Mesenchymal stem cell (in vitro differentiated cells and primary cell): ENCODE data around the gene GPR55.

Experiments
- DNase-seq: peaks from one replicate; pipeline ENCODE4 v3.0.0-alpha.2; 2013
- H2AFZ ChIP-seq: one replicate; pipeline ENCODE4 v1.6.1; 2013; ENCODE audit warnings: low read depth, mild to moderate bottlenecking, control low read depth, inconsistent platforms, low read length, moderate library complexity
- H2AK5ac ChIP-seq: 2 replicates; pipeline ENCODE4 v1.6.1; 2013; ENCODE audit warnings: low read length, moderate library complexity, mild to moderate bottlenecking, inconsistent platforms; ENCODE audit not compliant: severe bottlenecking
- H2BK120ac ChIP-seq: one replicate; pipeline ENCODE4 v1.6.1; 2013; ENCODE audit warnings: low read depth, mild to moderate bottlenecking, inconsistent platforms, low read length, moderate library complexity
- H2BK12ac ChIP-seq, 2 experiments: one replicate each; pipeline ENCODE4 v1.6.1; 2013; ENCODE audit warnings: inconsistent platforms in 2 of 2, low read length in 2 of 2, mild to moderate bottlenecking in 2 of 2, moderate library complexity in 2 of 2, control low read depth in 1 of 2
- H2BK15ac ChIP-seq: one replicate; pipeline ENCODE4 v1.6.1; 2013; ENCODE audit warnings: mild to moderate bottlenecking, low read depth, inconsistent platforms; ENCODE audit not compliant: poor library complexity, severe bottlenecking
- H2BK5ac ChIP-seq: 2 replicates; pipeline ENCODE4 v1.6.1; 2013; ENCODE audit warnings: low read depth, mild to moderate bottlenecking, low read length, control low read depth, inconsistent platforms; ENCODE audit not compliant: poor library complexity, severe bottlenecking
- H3K14ac ChIP-seq, 2 experiments: one replicate each; pipeline ENCODE4 v1.6.1; 2013; ENCODE audit warnings: inconsistent platforms in 2 of 2, low read length in 2 of 2, control low read depth in 1 of 2, mild to moderate bottlenecking in 1 of 2, moderate library complexity in 1 of 2
- H3K18ac ChIP-seq, 2 experiments: one replicate each; pipeline ENCODE4 v1.6.1; 2013; ENCODE audit warnings: inconsistent platforms in 2 of 2, low read length in 2 of 2, control low read depth in 1 of 2, low read depth in 1 of 2, mild to moderate bottlenecking in 1 of 2
- H3K23ac ChIP-seq, 2 experiments: one replicate each; pipeline ENCODE4 v1.6.1; 2013; ENCODE audit warnings: inconsistent platforms in 2 of 2, low read length in 2 of 2, mild to moderate bottlenecking in 2 of 2, moderate library complexity in 2 of 2, control low read depth in 1 of 2
- H3K27ac ChIP-seq: 2 replicates; pipeline ENCODE4 v1.5.1; 2013; ENCODE audit warnings: mild to moderate bottlenecking, moderate library complexity, low read length, control low read depth, inconsistent platforms; ENCODE audit not compliant: poor library complexity, severe bottlenecking
- H3K27me3 ChIP-seq, 2 experiments: 2 replicates each; pipeline versions ENCODE4 v1.6.1 to v1.7.0; 2013; ENCODE audit warnings: low read length in 2 of 2, mild to moderate bottlenecking in 2 of 2, moderate library complexity in 2 of 2, control low read depth in 1 of 2, inconsistent platforms in 1 of 2; ENCODE audit not compliant: control insufficient read depth in 1 of 2, insufficient read depth in 1 of 2
- H3K36me3 ChIP-seq, 2 experiments: 2 replicates each; pipeline versions ENCODE4 v1.6.1 to v1.7.0; 2013; ENCODE audit warnings: low read length in 2 of 2, control low read depth in 1 of 2, inconsistent platforms in 1 of 2, low read depth in 1 of 2, mild to moderate bottlenecking in 1 of 2; ENCODE audit not compliant: insufficient read depth in 2 of 2, control insufficient read depth in 1 of 2
- H3K4ac ChIP-seq, 2 experiments: one replicate each; pipeline ENCODE4 v1.6.1; 2013; ENCODE audit warnings: inconsistent platforms in 2 of 2, low read length in 2 of 2, mild to moderate bottlenecking in 2 of 2, moderate library complexity in 2 of 2, control low read depth in 1 of 2, low read depth in 1 of 2
- H3K4me1 ChIP-seq: 2 replicates; pipeline ENCODE4 v1.6.1; 2013; ENCODE audit warnings: low read depth, low read length, control low read depth; ENCODE audit not compliant: control insufficient read depth, insufficient read depth
- H3K4me2 ChIP-seq: 2 replicates; pipeline ENCODE4 v1.6.1; 2013; ENCODE audit warnings: low read length, mild to moderate bottlenecking, inconsistent platforms; ENCODE audit not compliant: poor library complexity, severe bottlenecking
- H3K4me3 ChIP-seq, 2 experiments: 2 replicates each; pipeline versions ENCODE4 v1.5.1 to v1.7.0; 2013; ENCODE audit warnings: low read length in 2 of 2, mild to moderate bottlenecking in 2 of 2, control low read depth in 1 of 2, low read depth in 1 of 2; ENCODE audit not compliant: insufficient read depth in 1 of 2
- H3K79me1 ChIP-seq: replicated peaks from 2 replicates; pipeline ENCODE4 v1.6.1; 2013; ENCODE audit warnings: mild to moderate bottlenecking, control low read depth, low read length, inconsistent platforms; ENCODE audit not compliant: poor library complexity, severe bottlenecking
- H3K9ac ChIP-seq: 2 replicates; pipeline ENCODE4 v1.7.0; 2013; ENCODE audit warnings: mild to moderate bottlenecking, low read length, moderate library complexity
- H3K9me3 ChIP-seq: 2 replicates; pipeline ENCODE4 v1.7.0; 2013; ENCODE audit warnings: mild to moderate bottlenecking, low read length; ENCODE audit not compliant: control insufficient read depth
- H4K8ac ChIP-seq: one replicate; pipeline ENCODE4 v1.6.1; 2013; ENCODE audit warnings: inconsistent platforms, mild to moderate bottlenecking, low read length, moderate library complexity
- H4K91ac ChIP-seq: one replicate; pipeline ENCODE4 v1.6.1; 2013; ENCODE audit warnings: mild to moderate bottlenecking, low read length, inconsistent platforms
- WGBS: methylation state at CpG from one replicate; pipeline ENCODE4 v1.1.7; 2013; ENCODE audit warnings: mixed read lengths; 5-methylcytosine and 5-hydroxymethylcytosine counted together

The GPR55 gene

DNA sequence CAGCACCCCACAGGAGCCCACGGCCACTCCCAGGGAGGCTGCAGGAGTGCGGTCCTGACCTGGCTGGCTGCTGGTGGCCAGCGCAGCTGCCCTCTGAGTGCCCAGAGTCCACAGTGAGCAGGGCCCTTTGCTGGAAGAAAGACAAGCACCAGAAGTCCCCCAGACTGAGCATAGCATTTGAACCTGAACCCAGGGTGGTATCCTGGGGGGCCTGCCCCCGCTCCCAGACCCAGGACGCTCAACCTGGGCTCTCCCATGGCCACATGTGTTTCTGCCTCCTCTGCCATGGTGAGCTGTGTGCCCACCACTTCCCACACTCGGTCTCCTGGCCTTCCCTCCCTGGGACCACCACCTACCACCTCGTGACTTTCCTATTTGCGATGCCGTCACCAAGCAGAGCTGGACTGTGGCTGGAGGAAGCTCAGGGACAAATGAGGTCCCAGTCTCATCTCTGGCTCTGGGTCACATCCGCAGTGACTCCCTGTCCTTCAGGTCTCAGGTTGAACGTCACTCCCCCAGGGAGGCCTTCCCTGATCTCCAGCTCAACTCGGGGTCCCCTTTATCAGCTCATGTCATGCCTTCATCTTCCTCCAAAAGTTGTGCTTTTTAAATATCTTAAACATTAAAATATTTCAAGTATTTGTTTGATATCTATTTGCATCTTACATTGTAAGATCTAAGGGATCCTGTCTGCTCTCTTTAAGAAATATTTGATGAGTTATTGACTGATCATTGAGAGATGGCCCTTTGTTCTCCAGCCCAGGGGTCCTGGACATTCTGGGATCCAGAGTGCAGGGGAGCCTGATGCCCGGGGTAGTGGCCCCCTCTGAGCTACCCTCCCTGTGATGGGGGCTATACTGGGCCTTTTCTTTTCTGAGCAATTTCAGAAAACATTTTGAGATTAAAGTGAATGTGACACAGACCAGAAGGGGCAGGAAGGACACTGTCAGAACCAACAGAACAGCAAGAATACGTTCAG is 16.4 kb upstream of the GPR55 start:
- Histone ChIP-seq H4K91ac (no peak overlapping the region), H3K14ac (no peak overlapping the region), H3K9me3 (peaks cover 11% of the 10 kb centered on the region), H3K27ac (no peak overlapping the region), H3K18ac (no peak overlapping the region), H3K79me1 (no peaks in the 10 kb centered on the region), H2AK5ac (no peak overlapping the region), H2BK12ac (no peak overlapping the region), H3K4me3 (no peak overlapping the region), H4K8ac (no peak overlapping the region), H3K4me2 (no peak overlapping the region), H3K4ac (no peak overlapping the region), H3K36me3 (no peaks in the 10 kb centered on the region), H2BK5ac (no peak overlapping the region), H3K9ac (no peak overlapping the region), H2BK15ac (no peak overlapping the region), H3K4me1 (no peaks in the 10 kb centered on the region), H2AFZ (no peak overlapping the region), H2BK120ac (no peak overlapping the region), H3K23ac (no peak overlapping the region), H3K27me3 (peaks cover 48 to 62% of the 10 kb centered on the region in 2 experiments)
- no peak for DNase-seq
- WGBS, result 71% methylated on average over 13 of the region's 14 CpGs

DNA sequence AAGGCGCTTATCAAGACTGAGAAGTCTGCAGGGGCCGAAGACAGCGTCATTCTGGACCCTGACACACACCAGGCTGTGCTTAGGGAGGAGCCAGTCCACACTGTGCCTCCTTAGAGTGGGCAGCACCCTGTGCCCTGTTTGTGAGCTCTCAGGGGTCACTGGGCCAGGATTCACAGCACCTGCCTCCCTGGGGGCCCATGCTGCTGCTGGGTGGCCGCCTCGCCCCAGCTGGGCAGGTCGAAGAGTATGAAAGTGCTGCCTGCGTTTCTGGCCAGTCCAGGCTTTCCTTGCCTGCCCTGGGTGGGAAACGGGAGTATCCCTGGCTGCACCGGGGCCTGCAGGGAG is 15.4 kb upstream of the GPR55 start:
- peaks cover 48 to 62% of the 10 kb centered on the region in 2 experiments for H3K27me3 ChIP-seq
- 78% methylated on average over 9 of the region's 9 CpGs for WGBS

DNA sequence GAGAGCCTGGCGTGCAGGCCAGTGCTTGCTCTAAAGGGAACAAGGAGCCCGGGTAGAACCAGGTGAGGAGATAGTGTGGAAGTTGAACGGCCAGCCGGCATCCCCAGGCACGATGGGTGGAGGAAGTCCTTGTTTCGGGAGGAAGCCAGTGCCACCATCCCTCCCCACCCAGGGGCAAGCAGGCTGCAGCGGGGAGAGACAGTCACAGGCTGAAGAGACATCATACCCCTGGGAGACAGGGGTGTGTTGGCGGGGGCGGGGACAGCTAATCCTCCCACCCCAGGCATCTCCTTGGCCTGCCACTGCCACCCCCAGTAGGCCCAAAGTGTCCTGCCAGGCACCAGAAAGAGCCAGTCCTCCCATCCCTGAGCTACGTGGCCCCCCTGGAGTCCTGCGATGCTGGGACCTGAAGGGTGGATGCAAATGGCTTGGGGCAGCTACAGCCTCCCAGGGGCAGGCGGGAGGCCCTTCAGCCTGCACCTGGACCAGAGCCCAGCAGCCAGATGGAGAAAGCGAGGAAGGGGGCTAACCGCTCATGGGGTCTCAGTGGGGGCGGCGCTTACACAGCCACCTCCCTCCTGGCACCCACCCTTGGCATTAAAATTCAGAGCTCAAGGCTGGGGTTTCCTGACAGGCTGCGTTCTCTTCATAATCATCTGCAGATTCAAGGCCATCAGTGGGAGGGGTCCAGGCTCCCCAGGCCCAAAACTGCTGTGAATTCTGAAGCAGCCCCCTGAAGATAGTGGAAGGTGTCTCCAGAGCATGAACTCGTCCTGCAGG is 14.8 kb upstream of the GPR55 start:
- H3K9ac ChIP-seq, result no peak overlapping the region
- H2BK5ac ChIP-seq, result no peak overlapping the region
- no peak overlapping the region for H2BK120ac ChIP-seq
- no peak for DNase-seq
- H3K4ac ChIP-seq, result no peak overlapping the region
- H4K8ac ChIP-seq, result no peak overlapping the region
- H3K4me3 ChIP-seq, result no peak overlapping the region
- no peaks in the 10 kb centered on the region for H3K79me1 ChIP-seq
- no peaks in the 10 kb centered on the region for H3K36me3 ChIP-seq
- peak overlapping the region in 1 of 2 experiments; percentile 46 for H3K23ac ChIP-seq
- no peak overlapping the region for H2AK5ac ChIP-seq
- no peak overlapping the region for H3K27ac ChIP-seq
- H3K14ac ChIP-seq, result no peak overlapping the region
- no peaks in the 10 kb centered on the region for H3K4me1 ChIP-seq
- H3K18ac ChIP-seq, result no peak overlapping the region
- H3K4me2 ChIP-seq, result no peak overlapping the region
- 81% methylated on average over 16 of the region's 18 CpGs for WGBS
- H3K9me3 ChIP-seq, result peaks cover 13% of the 10 kb centered on the region
- H2AFZ ChIP-seq, result no peak overlapping the region
- no peak overlapping the region for H4K91ac ChIP-seq
- no peak overlapping the region for H2BK12ac ChIP-seq
- peaks cover 51 to 67% of the 10 kb centered on the region in 2 experiments for H3K27me3 ChIP-seq
- H2BK15ac ChIP-seq, result no peak overlapping the region

More for the DNA sequence above, 15.4 kb upstream of the GPR55 start:
- Histone ChIP-seq H3K23ac (no peak overlapping the region), H2BK5ac (no peak overlapping the region), H3K4me1 (no peaks in the 10 kb centered on the region), H3K27ac (no peak overlapping the region), H2BK120ac (no peak overlapping the region), H2AK5ac (no peak overlapping the region), H3K79me1 (no peaks in the 10 kb centered on the region), H3K4me3 (no peak overlapping the region), H3K4ac (no peak overlapping the region), H4K8ac (no peak overlapping the region), H2BK12ac (no peak overlapping the region), H3K9me3 (peaks cover 13% of the 10 kb centered on the region), H2BK15ac (no peak overlapping the region), H4K91ac (no peak overlapping the region), H3K9ac (no peak overlapping the region), H3K36me3 (no peaks in the 10 kb centered on the region), H3K4me2 (no peak overlapping the region), H3K14ac (no peak overlapping the region), H3K18ac (no peak overlapping the region), H2AFZ (no peak overlapping the region)
- DNase-seq, result no peak

DNA sequence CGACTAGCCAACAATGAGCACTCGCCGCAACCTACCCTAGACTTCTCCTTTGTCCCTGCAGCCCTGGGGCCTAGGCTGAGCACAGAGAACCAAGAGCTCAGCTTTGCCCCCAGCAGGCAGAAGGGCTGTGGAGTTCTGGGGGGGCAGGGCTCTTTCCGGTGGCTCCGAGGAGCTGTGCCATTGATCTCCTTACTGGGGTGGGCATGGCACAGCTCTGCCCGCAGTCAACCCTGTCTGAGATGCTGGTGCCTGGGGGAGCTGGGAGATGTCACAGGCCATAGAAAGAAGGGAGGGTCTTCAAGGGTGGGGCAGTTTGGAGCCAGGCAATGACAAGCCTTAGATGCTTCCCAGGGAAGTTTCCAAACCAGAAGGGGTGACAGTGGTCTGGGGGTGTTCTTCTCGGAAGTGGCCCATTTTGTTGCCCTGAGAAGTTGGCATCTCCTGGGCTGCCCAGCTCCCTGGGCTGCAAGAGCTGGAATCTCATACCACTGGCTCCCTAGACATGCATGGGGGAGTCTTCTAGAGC is 14.1 kb upstream of the GPR55 start:
- Histone ChIP-seq H2BK5ac (no peak overlapping the region), H3K79me1 (no peaks in the 10 kb centered on the region), H3K4ac (no peak overlapping the region), H3K4me2 (no peak overlapping the region), H2BK120ac (no peak overlapping the region), H3K4me3 (no peak overlapping the region), H4K91ac (no peak overlapping the region), H2AFZ (no peak overlapping the region), H2BK12ac (no peak overlapping the region), H3K14ac (no peak overlapping the region), H4K8ac (no peak overlapping the region), H3K27ac (no peak overlapping the region), H3K9me3 (peaks cover 13% of the 10 kb centered on the region), H3K36me3 (no peaks in the 10 kb centered on the region), H3K9ac (no peak overlapping the region), H3K27me3 (peaks cover 57 to 66% of the 10 kb centered on the region in 2 experiments), H3K23ac (peak overlapping the region in 1 of 2 experiments; percentile 46), H2BK15ac (no peak overlapping the region), H2AK5ac (no peak overlapping the region), H3K18ac (no peak overlapping the region), H3K4me1 (no peaks in the 10 kb centered on the region)
- no peak for DNase-seq
- WGBS, result over 99% methylated on average over 7 of the region's 7 CpGs
